ENCODE data around the gene COMP.

GRCh38 chr19:18828786-18829185 is 37.7 kb upstream of the COMP start:
- TF ChIP-seq CTCF (conservative IDR thresholded peaks at IDR 0.05; ENCODE audit: low read length) (no peak), EZH2phosphoT487 (IDR thresholded peaks at IDR 0.05; ENCODE audit: borderline replicate concordance) (no peak)
